ENCODE measurements around the gene FOXRED1.

DNA sequence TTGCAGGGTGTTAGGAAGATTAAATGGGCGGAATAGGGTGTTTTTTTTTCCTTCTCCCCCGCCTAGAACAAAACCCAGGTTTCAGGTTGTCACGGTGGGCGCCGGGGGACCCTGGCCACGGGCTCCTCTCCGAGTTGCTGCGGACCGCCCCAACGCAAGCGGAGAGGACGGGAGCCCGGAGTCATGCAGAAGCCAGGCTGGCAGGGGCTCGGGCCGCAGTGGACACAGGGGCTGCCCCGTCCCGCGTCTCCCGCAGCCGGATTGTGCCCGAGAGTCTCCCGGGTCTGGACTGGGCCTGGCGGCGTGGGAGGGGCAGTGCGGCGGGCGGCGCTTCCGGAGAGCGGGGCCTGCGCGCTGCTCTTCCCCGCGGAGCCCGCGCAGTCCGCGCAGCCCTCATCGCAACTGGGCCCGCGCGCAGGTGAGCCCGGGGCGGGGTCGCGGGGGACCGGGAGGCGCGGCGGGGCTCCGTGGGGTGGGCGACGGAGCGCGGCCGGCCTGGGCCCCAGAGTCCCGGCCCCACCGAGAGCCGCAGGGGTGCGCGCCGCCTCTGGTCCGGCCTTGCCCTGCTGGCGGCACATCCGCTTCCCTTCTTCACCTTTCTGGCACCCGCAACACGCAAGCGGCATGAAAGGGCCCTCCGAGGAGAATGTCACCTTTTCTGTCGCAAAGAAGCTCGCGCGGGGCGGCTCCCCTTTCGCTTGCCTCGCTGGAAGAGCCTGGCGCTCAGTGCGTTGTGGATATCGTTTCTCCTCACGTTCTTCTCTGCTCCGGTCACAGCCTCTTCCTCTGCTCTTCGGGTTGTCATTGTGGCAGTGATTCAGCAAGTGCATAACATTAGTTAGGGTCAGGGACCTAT lies 14.0 kb downstream of the FOXRED1 start, which contains the start of gene TIRAP:
- TF ChIP-seq, protein P1, sequence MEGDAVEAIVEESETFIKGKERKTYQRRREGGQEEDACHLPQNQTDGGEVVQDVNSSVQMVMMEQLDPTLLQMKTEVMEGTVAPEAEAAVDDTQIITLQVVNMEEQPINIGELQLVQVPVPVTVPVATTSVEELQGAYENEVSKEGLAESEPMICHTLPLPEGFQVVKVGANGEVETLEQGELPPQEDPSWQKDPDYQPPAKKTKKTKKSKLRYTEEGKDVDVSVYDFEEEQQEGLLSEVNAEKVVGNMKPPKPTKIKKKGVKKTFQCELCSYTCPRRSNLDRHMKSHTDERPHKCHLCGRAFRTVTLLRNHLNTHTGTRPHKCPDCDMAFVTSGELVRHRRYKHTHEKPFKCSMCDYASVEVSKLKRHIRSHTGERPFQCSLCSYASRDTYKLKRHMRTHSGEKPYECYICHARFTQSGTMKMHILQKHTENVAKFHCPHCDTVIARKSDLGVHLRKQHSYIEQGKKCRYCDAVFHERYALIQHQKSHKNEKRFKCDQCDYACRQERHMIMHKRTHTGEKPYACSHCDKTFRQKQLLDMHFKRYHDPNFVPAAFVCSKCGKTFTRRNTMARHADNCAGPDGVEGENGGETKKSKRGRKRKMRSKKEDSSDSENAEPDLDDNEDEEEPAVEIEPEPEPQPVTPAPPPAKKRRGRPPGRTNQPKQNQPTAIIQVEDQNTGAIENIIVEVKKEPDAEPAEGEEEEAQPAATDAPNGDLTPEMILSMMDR (IDR thresholded peaks at IDR 0.05; ENCODE audit: low read length), result no peak
- TF ChIP-seq EZH2 (IDR thresholded peaks at IDR 0.05; ENCODE audit: borderline replicate concordance, low read length), result no peak

All from OCI-LY1 (cell line).